Measurements from ENCODE around the gene ANGPTL8. TPM values are rescaled to one million over a fixed set of nuclear protein-coding genes. Genes with fewer than 3 reads are reported as not detected.

The ANGPTL8 gene
- total and polyA plus RNA-seq, 2 of the 4 experiments (the other 2 are of a cell fraction), result not detected

DNA sequence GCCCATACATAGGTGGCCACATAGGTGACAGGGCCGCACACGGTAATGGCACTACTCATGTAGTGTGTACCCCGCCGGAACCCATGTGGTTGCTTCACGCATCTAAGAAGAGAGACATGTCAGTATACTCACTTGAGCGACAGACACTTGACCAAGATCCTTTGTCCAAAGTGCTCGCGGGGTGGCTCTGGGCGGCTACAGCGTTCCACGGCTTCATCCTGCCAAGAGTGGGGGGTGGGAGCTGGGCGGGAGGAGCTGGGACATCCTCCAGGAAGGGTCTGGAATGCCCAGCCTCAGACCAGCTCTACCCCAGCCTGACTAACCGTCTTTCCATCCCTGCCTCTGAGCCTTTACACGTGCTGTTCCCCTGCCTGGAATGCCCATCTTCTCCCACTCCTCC, 8.5 kb downstream of the ANGPTL8 start:
- CTCF ChIA-PET, result no interaction called here
- POLR2A ChIA-PET (ENCODE audit: unreplicated experiment), result no interaction called here
- DNase-seq, result no peak

More for the DNA sequence above, 8.5 kb downstream of the ANGPTL8 start:
- H3K79me1 ChIP-seq (ENCODE audit: low read depth in 1 of 2, low read length in 2 of 2), result no peaks in the 10 kb centered on the region
- H3K56ac ChIP-seq (ENCODE audit: extremely low read depth, insufficient read depth, low read length), result no peak overlapping the region
- no peak overlapping the region for H2BK20ac ChIP-seq (ENCODE audit: low read depth, low read length)
- H4K5ac ChIP-seq (ENCODE audit: low read depth, low read length), result no peak overlapping the region
- no peaks in the 10 kb centered on the region for H3K9me3 ChIP-seq (ENCODE audit: control insufficient read depth, insufficient read depth, low read length)
- H2BK5ac ChIP-seq (ENCODE audit: low read depth, low read length, poor library complexity, severe bottlenecking), result no peak overlapping the region
- no peak overlapping the region for H4K91ac ChIP-seq (ENCODE audit: insufficient read depth, low read depth, low read length)
- H2BK120ac ChIP-seq (ENCODE audit: low read depth, low read length), result no peak overlapping the region
- H3K4me1 ChIP-seq (ENCODE audit: control insufficient read depth, insufficient read depth, low read length), result 0 out of 2 replicates have a peak, but pooled peaks cover 1% of the 10 kb centered on the region
- no peak overlapping the region for H3K14ac ChIP-seq (replicated peaks; ENCODE audit: low read depth, low read length)
- H3K4ac ChIP-seq (ENCODE audit: low read depth, low read length), result no peak overlapping the region
- peaks cover 4% of the 10 kb centered on the region; the same call in 1 of the 2 replicates for H3K9me1 ChIP-seq (ENCODE audit: insufficient read depth, low read length)
- H2AK9ac ChIP-seq (replicated peaks; ENCODE audit: low read depth, low read length, poor library complexity), result no peak overlapping the region
- H3K23ac ChIP-seq (ENCODE audit: low read depth, low read length), result no peak overlapping the region
- no peak overlapping the region for H3K18ac ChIP-seq (ENCODE audit: low read depth, low read length)
- H3K4me2 ChIP-seq (ENCODE audit: low read depth, low read length), result no peak overlapping the region
- in situ Hi-C loops (cut with MboI; ENCODE audit: low sequenced_read_pairs), result no loop called here
- H4K20me1 ChIP-seq (ENCODE audit: insufficient read depth, low read length), result no peaks in the 10 kb centered on the region
- H2AFZ ChIP-seq (replicated peaks; ENCODE audit: low read length, poor library complexity), result no peak overlapping the region
- intact Hi-C loops (cut with micrococcal nuclease), result no loop called here
- dilution Hi-C loops (cut with HindIII; ENCODE audit: low sequenced_read_pairs, unreplicated experiment), result no loop called here
- peaks cover 36% of the 10 kb centered on the region for H3K36me3 ChIP-seq (ENCODE audit: control insufficient read depth, insufficient read depth, low read length)
- no peak for ATAC-seq (ENCODE audit: low read depth)
- H3K4me3 ChIP-seq (ENCODE audit: insufficient read depth, low read depth, low read length), result no peak overlapping the region
- no peak overlapping the region for H3K9ac ChIP-seq (ENCODE audit: low read depth, low read length)
- no peak overlapping the region for H2AK5ac ChIP-seq (ENCODE audit: low read depth, low read length)
- no peak for TF ChIP-seq MXI1 (IDR thresholded peaks at IDR 0.05; ENCODE audit: borderline replicate concordance, low read depth, low read length)
- no peak for TF ChIP-seq CHD1 (IDR thresholded peaks at IDR 0.05; ENCODE audit: low read depth, low read length)
- no peak for TF ChIP-seq RCOR1 (IDR thresholded peaks at IDR 0.05; ENCODE audit: insufficient replicate concordance, low read length)
- TF ChIP-seq BHLHE40 (IDR thresholded peaks at IDR 0.05; ENCODE audit: low read depth, low read length), result no peak
- TF ChIP-seq, protein P1, sequence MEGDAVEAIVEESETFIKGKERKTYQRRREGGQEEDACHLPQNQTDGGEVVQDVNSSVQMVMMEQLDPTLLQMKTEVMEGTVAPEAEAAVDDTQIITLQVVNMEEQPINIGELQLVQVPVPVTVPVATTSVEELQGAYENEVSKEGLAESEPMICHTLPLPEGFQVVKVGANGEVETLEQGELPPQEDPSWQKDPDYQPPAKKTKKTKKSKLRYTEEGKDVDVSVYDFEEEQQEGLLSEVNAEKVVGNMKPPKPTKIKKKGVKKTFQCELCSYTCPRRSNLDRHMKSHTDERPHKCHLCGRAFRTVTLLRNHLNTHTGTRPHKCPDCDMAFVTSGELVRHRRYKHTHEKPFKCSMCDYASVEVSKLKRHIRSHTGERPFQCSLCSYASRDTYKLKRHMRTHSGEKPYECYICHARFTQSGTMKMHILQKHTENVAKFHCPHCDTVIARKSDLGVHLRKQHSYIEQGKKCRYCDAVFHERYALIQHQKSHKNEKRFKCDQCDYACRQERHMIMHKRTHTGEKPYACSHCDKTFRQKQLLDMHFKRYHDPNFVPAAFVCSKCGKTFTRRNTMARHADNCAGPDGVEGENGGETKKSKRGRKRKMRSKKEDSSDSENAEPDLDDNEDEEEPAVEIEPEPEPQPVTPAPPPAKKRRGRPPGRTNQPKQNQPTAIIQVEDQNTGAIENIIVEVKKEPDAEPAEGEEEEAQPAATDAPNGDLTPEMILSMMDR (conservative IDR thresholded peaks at IDR 0.05; ENCODE audit: low read depth, low read length), result no peak
- TF ChIP-seq POLR2A (IDR thresholded peaks at IDR 0.05; ENCODE audit: low read depth, low read length), result no peak
- no peak for TF ChIP-seq MAFK (IDR thresholded peaks at IDR 0.05; ENCODE audit: low read depth, low read length)
- TF ChIP-seq NFE2L2 (IDR thresholded peaks at IDR 0.05; ENCODE audit: low read depth, low read length), result no peak
- TF ChIP-seq, protein P2, sequence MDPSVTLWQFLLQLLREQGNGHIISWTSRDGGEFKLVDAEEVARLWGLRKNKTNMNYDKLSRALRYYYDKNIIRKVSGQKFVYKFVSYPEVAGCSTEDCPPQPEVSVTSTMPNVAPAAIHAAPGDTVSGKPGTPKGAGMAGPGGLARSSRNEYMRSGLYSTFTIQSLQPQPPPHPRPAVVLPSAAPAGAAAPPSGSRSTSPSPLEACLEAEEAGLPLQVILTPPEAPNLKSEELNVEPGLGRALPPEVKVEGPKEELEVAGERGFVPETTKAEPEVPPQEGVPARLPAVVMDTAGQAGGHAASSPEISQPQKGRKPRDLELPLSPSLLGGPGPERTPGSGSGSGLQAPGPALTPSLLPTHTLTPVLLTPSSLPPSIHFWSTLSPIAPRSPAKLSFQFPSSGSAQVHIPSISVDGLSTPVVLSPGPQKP (IDR thresholded peaks at IDR 0.05; ENCODE audit: borderline replicate concordance, low read depth, low read length), result no peak
- TF ChIP-seq FOS (IDR thresholded peaks at IDR 0.05; ENCODE audit: low read depth, low read length), result no peak
- TF ChIP-seq RFX5 (IDR thresholded peaks at IDR 0.05; ENCODE audit: low read depth, low read length), result no peak
- TF ChIP-seq SMC3 (IDR thresholded peaks at IDR 0.05; ENCODE audit: low read depth, low read length), result no peak
- TF ChIP-seq, protein P3, sequence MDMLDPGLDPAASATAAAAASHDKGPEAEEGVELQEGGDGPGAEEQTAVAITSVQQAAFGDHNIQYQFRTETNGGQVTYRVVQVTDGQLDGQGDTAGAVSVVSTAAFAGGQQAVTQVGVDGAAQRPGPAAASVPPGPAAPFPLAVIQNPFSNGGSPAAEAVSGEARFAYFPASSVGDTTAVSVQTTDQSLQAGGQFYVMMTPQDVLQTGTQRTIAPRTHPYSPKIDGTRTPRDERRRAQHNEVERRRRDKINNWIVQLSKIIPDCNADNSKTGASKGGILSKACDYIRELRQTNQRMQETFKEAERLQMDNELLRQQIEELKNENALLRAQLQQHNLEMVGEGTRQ (IDR thresholded peaks at IDR 0.05; ENCODE audit: low read depth, low read length), result no peak
- no peak for TF ChIP-seq MAZ (IDR thresholded peaks at IDR 0.05; ENCODE audit: borderline replicate concordance, low read depth, low read length)
- no peak for TF ChIP-seq CEBPB (IDR thresholded peaks at IDR 0.05; ENCODE audit: low read depth, low read length)
- no peak for TF ChIP-seq RAD21 (IDR thresholded peaks at IDR 0.05; ENCODE audit: low read length)
- BruUV-seq (replicated peaks), result no TSS peak
- 93% methylated on average over 5 of the region's 14 CpGs; no CpG with 5 or more reads in 1 of the 2 experiments for WGBS, 2 experiments (ENCODE audit: extremely low coverage in 2 of 2, insufficient read length in 1 of 2)
- H2BK15ac ChIP-seq (ENCODE audit: low read depth, low read length), result no peak overlapping the region
- H4K8ac ChIP-seq (ENCODE audit: low read depth in 2 of 2, low read length in 2 of 2), result no peak overlapping the region
- H3K27ac ChIP-seq (ENCODE audit: insufficient read depth, low read length), result no peak overlapping the region
- H3K27me3 ChIP-seq (ENCODE audit: control insufficient read depth, insufficient read depth, low read length), result no peaks in the 10 kb centered on the region

Measured in IMR-90 (cell line).